Measurements from ENCODE around the gene MATN1.

The MATN1 gene

GRCh38 chr1:30678209-30678608 lies 45.2 kb downstream of the MATN1 start:
- no peak for DNase-seq

GRCh38 chr1:30677471-30677870 lies 45.9 kb downstream of the MATN1 start:
- no peak for DNase-seq

- no peak for DNase-seq
These were observed 47.6 kb downstream of the MATN1 start for GRCh38 chr1:30675761-30676160.

- no peak for DNase-seq
These were observed 48.1 kb downstream of the MATN1 start for GRCh38 chr1:30675289-30675688.

- no peak for DNase-seq
These were observed 50.0 kb downstream of the MATN1 start for GRCh38 chr1:30673395-30673794.

GRCh38 chr1:30672661-30673060 lies 50.7 kb downstream of the MATN1 start:
- DNase-seq = no peak

GRCh38 chr1:30670240-30671060 lies 52.9 kb downstream of the MATN1 start:
- DNase-seq = no peak

GRCh38 chr1:30668546-30669327 lies 54.6 kb downstream of the MATN1 start:
- DNase-seq = no peak

GRCh38 chr1:30668024-30668423 lies 55.4 kb downstream of the MATN1 start:
- DNase-seq = no peak

GRCh38 chr1:30666756-30667273 lies 56.6 kb downstream of the MATN1 start:
- DNase-seq = no peak

GRCh38 chr1:30665216-30666010 lies 58.0 kb downstream of the MATN1 start:
- no peak for DNase-seq

GRCh38 chr1:30664103-30664755 lies 59.2 kb downstream of the MATN1 start:
- DNase-seq = no peak

- DNase-seq = no peak
These were observed 59.7 kb downstream of the MATN1 start for GRCh38 chr1:30663596-30664091.

- DNase-seq = no peak
These were observed 61.0 kb downstream of the MATN1 start for GRCh38 chr1:30662291-30662840.

- DNase-seq = no peak
These were observed 62.1 kb downstream of the MATN1 start for GRCh38 chr1:30661311-30661710.

Data from GF-D8 (cell line).